Measurements from ENCODE around the gene C10orf67. TPM values are rescaled to one million over a fixed set of nuclear protein-coding genes. Genes with fewer than 3 reads are reported as not detected.

C10orf67 gene
- total and polyA plus RNA-seq, 4 donors, result 0.56 to 1.5 (median 0.87) TPM

- peak in 3 of 6 donors; percentile 20 to 49 (median 22) for DNase-seq (ENCODE audit: low read depth in 4 of 6, low spot score in 6 of 6)
- no peaks in the 10 kb centered on the region for H3K36me3 ChIP-seq (ENCODE audit: control insufficient read depth, insufficient read depth, low read length)
- H3K9me3 ChIP-seq (ENCODE audit: control insufficient read depth, insufficient read depth, low read length), result no peaks in the 10 kb centered on the region
- H3K4me3 ChIP-seq (ENCODE audit: low read depth, low read length), result no peak overlapping the region
- H3K27me3 ChIP-seq (ENCODE audit: control insufficient read depth, insufficient read depth, low read length), result no peaks in the 10 kb centered on the region
- WGBS (ENCODE audit: insufficient coverage), result no CpG with 5 or more reads among the region's 5 CpGs
- peak overlapping the region; percentile 71 for H3K27ac ChIP-seq (ENCODE audit: low read depth, low read length)
- peaks cover 17% of the 10 kb centered on the region for H3K4me1 ChIP-seq (ENCODE audit: control insufficient read depth, insufficient read depth, low read length)
Measured at GRCh38 chr10:23345861-23346260, 1.3 kb upstream of the C10orf67 start.

- Histone ChIP-seq H3K27me3 (ENCODE audit: control insufficient read depth, insufficient read depth, low read length) (no peaks in the 10 kb centered on the region), H3K36me3 (ENCODE audit: control insufficient read depth, insufficient read depth, low read length) (no peaks in the 10 kb centered on the region), H3K4me3 (ENCODE audit: low read depth, low read length) (peak overlapping the region; percentile 65), H3K27ac (ENCODE audit: low read depth, low read length) (peak overlapping the region; percentile 62), H3K4me1 (ENCODE audit: control insufficient read depth, insufficient read depth, low read length) (peaks cover 17% of the 10 kb centered on the region), H3K9me3 (ENCODE audit: control insufficient read depth, insufficient read depth, low read length) (no peaks in the 10 kb centered on the region)
- peak; percentile 44 to 93 (median 67) for DNase-seq (ENCODE audit: low read depth in 4 of 6, low spot score in 6 of 6)
- 4% methylated on average over 32 of the region's 48 CpGs for WGBS (ENCODE audit: insufficient coverage)
Measured at GRCh38 chr10:23343591-23344240, 881 bp downstream of the C10orf67 start.

GRCh38 chr10:23342213-23342884 lies 2.2 kb downstream of the C10orf67 start:
- Histone ChIP-seq H3K9me3 (ENCODE audit: control insufficient read depth, insufficient read depth, low read length) (no peaks in the 10 kb centered on the region), H3K27ac (ENCODE audit: low read depth, low read length) (no peak overlapping the region), H3K27me3 (ENCODE audit: control insufficient read depth, insufficient read depth, low read length) (no peaks in the 10 kb centered on the region), H3K4me1 (ENCODE audit: control insufficient read depth, insufficient read depth, low read length) (peaks cover 17% of the 10 kb centered on the region), H3K4me3 (ENCODE audit: low read depth, low read length) (no peak overlapping the region), H3K36me3 (ENCODE audit: control insufficient read depth, insufficient read depth, low read length) (no peaks in the 10 kb centered on the region)
- 76% methylated on average over 7 of the region's 11 CpGs for WGBS (ENCODE audit: insufficient coverage)
- no peak for DNase-seq (ENCODE audit: low read depth in 4 of 6, low spot score in 6 of 6)

- H3K27ac ChIP-seq (ENCODE audit: low read depth, low read length), result no peak overlapping the region
- no peak overlapping the region for H3K4me3 ChIP-seq (ENCODE audit: low read depth, low read length)
- H3K36me3 ChIP-seq (ENCODE audit: control insufficient read depth, insufficient read depth, low read length), result no peaks in the 10 kb centered on the region
- WGBS (ENCODE audit: insufficient coverage), result 43% methylated on average over 2 of the region's 2 CpGs
- H3K4me1 ChIP-seq (ENCODE audit: control insufficient read depth, insufficient read depth, low read length), result peaks cover 17% of the 10 kb centered on the region
- no peaks in the 10 kb centered on the region for H3K9me3 ChIP-seq (ENCODE audit: control insufficient read depth, insufficient read depth, low read length)
- peak in 1 of 6 donors; percentile 27 for DNase-seq (ENCODE audit: low read depth in 4 of 6, low spot score in 6 of 6)
- H3K27me3 ChIP-seq (ENCODE audit: control insufficient read depth, insufficient read depth, low read length), result no peaks in the 10 kb centered on the region
Measured at GRCh38 chr10:23341004-23341403, 3.6 kb downstream of the C10orf67 start.

- H3K36me3 ChIP-seq (ENCODE audit: control insufficient read depth, insufficient read depth, low read length), result no peaks in the 10 kb centered on the region
- DNase-seq (ENCODE audit: low read depth in 4 of 6, low spot score in 6 of 6), result no peak
- WGBS (ENCODE audit: insufficient coverage), result 100% methylated on average over 2 of the region's 4 CpGs
Measured at GRCh38 chr10:23340354-23340753, 4.2 kb downstream of the C10orf67 start.

GRCh38 chr10:23338886-23339285 lies 5.7 kb downstream of the C10orf67 start:
- no peak overlapping the region for H3K27ac ChIP-seq (ENCODE audit: low read depth, low read length)
- no peaks in the 10 kb centered on the region for H3K9me3 ChIP-seq (ENCODE audit: control insufficient read depth, insufficient read depth, low read length)
- no peak overlapping the region for H3K4me3 ChIP-seq (ENCODE audit: low read depth, low read length)
- no CpG with 5 or more reads among the region's 1 CpG for WGBS (ENCODE audit: insufficient coverage)
- peaks cover 8% of the 10 kb centered on the region for H3K4me1 ChIP-seq (ENCODE audit: control insufficient read depth, insufficient read depth, low read length)
- H3K36me3 ChIP-seq (ENCODE audit: control insufficient read depth, insufficient read depth, low read length), result no peaks in the 10 kb centered on the region
- DNase-seq (ENCODE audit: low read depth in 4 of 6, low spot score in 6 of 6), result no peak
- H3K27me3 ChIP-seq (ENCODE audit: control insufficient read depth, insufficient read depth, low read length), result no peaks in the 10 kb centered on the region

More at GRCh38 chr10:23340354-23340753, 4.2 kb downstream of the C10orf67 start:
- Histone ChIP-seq H3K4me1 (ENCODE audit: control insufficient read depth, insufficient read depth, low read length) (peaks cover 17% of the 10 kb centered on the region), H3K9me3 (ENCODE audit: control insufficient read depth, insufficient read depth, low read length) (no peaks in the 10 kb centered on the region), H3K4me3 (ENCODE audit: low read depth, low read length) (no peak overlapping the region), H3K27ac (ENCODE audit: low read depth, low read length) (no peak overlapping the region), H3K27me3 (ENCODE audit: control insufficient read depth, insufficient read depth, low read length) (no peaks in the 10 kb centered on the region)

GRCh38 chr10:23338155-23338828 lies 6.3 kb downstream of the C10orf67 start:
- Histone ChIP-seq H3K27ac (ENCODE audit: low read depth, low read length) (no peak overlapping the region), H3K4me3 (ENCODE audit: low read depth, low read length) (no peak overlapping the region), H3K36me3 (ENCODE audit: control insufficient read depth, insufficient read depth, low read length) (no peaks in the 10 kb centered on the region), H3K27me3 (ENCODE audit: control insufficient read depth, insufficient read depth, low read length) (no peaks in the 10 kb centered on the region), H3K9me3 (ENCODE audit: control insufficient read depth, insufficient read depth, low read length) (no peaks in the 10 kb centered on the region), H3K4me1 (ENCODE audit: control insufficient read depth, insufficient read depth, low read length) (peaks cover 2% of the 10 kb centered on the region)
- no peak for DNase-seq (ENCODE audit: low read depth in 4 of 6, low spot score in 6 of 6)
- WGBS (ENCODE audit: insufficient coverage), result 57% methylated on average over 8 of the region's 11 CpGs

- Histone ChIP-seq H3K9me3 (ENCODE audit: control insufficient read depth, insufficient read depth, low read length) (no peaks in the 10 kb centered on the region), H3K4me3 (ENCODE audit: low read depth, low read length) (no peak overlapping the region), H3K36me3 (ENCODE audit: control insufficient read depth, insufficient read depth, low read length) (no peaks in the 10 kb centered on the region), H3K27me3 (ENCODE audit: control insufficient read depth, insufficient read depth, low read length) (no peaks in the 10 kb centered on the region), H3K4me1 (ENCODE audit: control insufficient read depth, insufficient read depth, low read length) (no peaks in the 10 kb centered on the region), H3K27ac (ENCODE audit: low read depth, low read length) (no peak overlapping the region)
- no peak for DNase-seq (ENCODE audit: low read depth in 4 of 6, low spot score in 6 of 6)
- 100% methylated on average over 1 of the region's 1 CpG for WGBS (ENCODE audit: insufficient coverage)
Measured at GRCh38 chr10:23337616-23338015, 7.0 kb downstream of the C10orf67 start.

GRCh38 chr10:23331567-23332301 lies 12.9 kb downstream of the C10orf67 start:
- Histone ChIP-seq H3K9me3 (ENCODE audit: control insufficient read depth, insufficient read depth, low read length) (peaks cover 1% of the 10 kb centered on the region), H3K4me1 (ENCODE audit: control insufficient read depth, insufficient read depth, low read length) (no peaks in the 10 kb centered on the region), H3K4me3 (ENCODE audit: low read depth, low read length) (no peak overlapping the region), H3K27me3 (ENCODE audit: control insufficient read depth, insufficient read depth, low read length) (no peaks in the 10 kb centered on the region), H3K36me3 (ENCODE audit: control insufficient read depth, insufficient read depth, low read length) (no peaks in the 10 kb centered on the region), H3K27ac (ENCODE audit: low read depth, low read length) (no peak overlapping the region)
- DNase-seq (ENCODE audit: low read depth in 4 of 6, low spot score in 6 of 6), result no peak
- WGBS (ENCODE audit: insufficient coverage), result 79% methylated on average over 2 of the region's 8 CpGs
